Fibroblast of the aortic adventitia (primary cell): Measurements from ENCODE around the gene GFOD1. TPM values are rescaled to one million over a fixed set of nuclear protein-coding genes. Genes with fewer than 3 reads are reported as not detected.
"Not testable (repeated sequence)": the region's sequence is repeated elsewhere in the genome, so short reads cannot be mapped to it uniquely, and the experiment has no call there.

Source experiments
- DNase-seq: peaks from one replicate; pipeline ENCODE4 v3.0.0-alpha.2; 2010; ENCODE audit warnings: low read depth
- H3K4me3 ChIP-seq: 2 replicates; pipeline ENCODE4 v1.5.1; 2011; ENCODE audit warnings: low read depth, mild to moderate bottlenecking, control low read depth, low read length, moderate library complexity
- CTCF ChIP-seq: IDR thresholded peaks from 2 replicates; pipeline ENCODE4 v1.5.1; 2011; ENCODE audit warnings: mild to moderate bottlenecking, low read length, control low read depth, inconsistent platforms; ENCODE audit not compliant: insufficient read depth
- total RNA-seq: library from RNA; depleted of rRNA; stranded (reverse); fragments of >200 nt; gene quantifications from 2 replicates; pipeline ENCODE4 v1.2.3, GENCODE V29; 2012; ENCODE audit warnings: low replicate concordance

GFOD1 gene
- total RNA-seq, 1 donor = 2.6 TPM

DNA sequence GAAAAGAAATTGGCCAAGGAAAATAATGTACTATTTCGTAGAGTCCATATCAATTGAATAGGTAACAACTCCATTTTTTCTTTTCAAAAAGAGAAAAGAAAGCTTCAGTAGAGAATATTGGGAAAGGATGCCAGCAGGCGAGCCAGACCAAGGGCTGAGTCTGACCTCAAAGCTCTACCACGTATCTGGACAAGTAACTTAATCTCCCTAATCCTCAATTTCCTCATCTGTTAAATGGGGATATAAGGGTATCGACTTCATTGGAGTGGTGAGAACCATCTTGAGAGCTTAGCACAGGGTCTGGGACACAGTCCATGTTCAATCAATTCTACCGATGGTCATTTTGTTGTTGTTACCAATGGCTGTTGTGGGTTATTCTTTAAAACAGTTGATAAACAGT, 95.9 kb downstream of the GFOD1 start:
- H3K4me3 ChIP-seq = no peak overlapping the region
- no peak for TF ChIP-seq CTCF
- DNase-seq = no peak

- no peak for DNase-seq
- no peak for TF ChIP-seq CTCF
- H3K4me3 ChIP-seq = no peak overlapping the region
Measured at GRCh38 chr6:13390658-13391057, 96.7 kb downstream of the GFOD1 start.

- not testable (repeated sequence) for H3K4me3 ChIP-seq, DNase-seq
Measured at GRCh38 chr6:13389237-13389636, 98.2 kb downstream of the GFOD1 start.

- DNase-seq, H3K4me3 ChIP-seq: not testable (repeated sequence)
Measured at GRCh38 chr6:13388769-13389168, 98.6 kb downstream of the GFOD1 start.

DNA sequence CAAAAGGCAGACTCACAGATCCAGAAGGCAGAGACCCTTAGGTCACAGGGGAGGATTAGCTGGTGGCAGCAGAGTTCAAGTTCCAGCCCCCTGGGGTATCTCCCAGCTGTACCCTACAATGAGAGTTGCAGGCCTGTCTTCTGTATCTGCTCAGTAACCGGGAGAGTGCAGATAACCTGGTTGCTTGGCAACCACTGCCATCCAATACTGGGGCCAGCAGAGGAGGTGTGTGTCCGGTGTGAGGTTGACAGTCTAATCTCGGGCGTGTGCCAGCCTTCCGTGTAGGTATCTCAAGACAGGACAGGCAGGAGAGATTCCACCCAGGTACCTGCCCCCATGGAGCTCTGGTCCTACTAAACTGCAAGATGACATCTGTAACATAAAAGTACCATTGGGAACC, 102.4 kb downstream of the GFOD1 start:
- TF ChIP-seq CTCF = no peak
- DNase-seq = no peak
- no peak overlapping the region for H3K4me3 ChIP-seq

GRCh38 chr6:13384506-13384905, 102.9 kb downstream of the GFOD1 start:
- no peak for DNase-seq
- no peak overlapping the region for H3K4me3 ChIP-seq
- no peak for TF ChIP-seq CTCF

GRCh38 chr6:13383328-13384163, 103.9 kb downstream of the GFOD1 start:
- TF ChIP-seq CTCF = peak; percentile 19
- H3K4me3 ChIP-seq = no peak overlapping the region
- peak; percentile 62 for DNase-seq

- no peak for DNase-seq
- TF ChIP-seq CTCF = no peak
- no peak overlapping the region for H3K4me3 ChIP-seq
Measured at GRCh38 chr6:13380761-13381160, 106.6 kb downstream of the GFOD1 start.
